HG03432 (cell line): ENCODE measurements around the gene PPP6R2.

ENCODE experiments used
- ATAC-seq: cut with Tn5 transposase; IDR thresholded peaks from one replicate; pipeline ENCODE4 v1.9.1; 2021; ENCODE audit warnings: mild to moderate bottlenecking, moderate library complexity; ENCODE audit not compliant: unreplicated experiment

PPP6R2 gene

GRCh38 chr22:50463188-50463900 is 120.2 kb downstream of the PPP6R2 start:
- no peak for ATAC-seq

GRCh38 chr22:50464451-50464850 is 121.3 kb downstream of the PPP6R2 start:
- no peak for ATAC-seq

- ATAC-seq = no peak
Measured at GRCh38 chr22:50465066-50465930, 122.2 kb downstream of the PPP6R2 start.

- ATAC-seq = no peak
Measured at GRCh38 chr22:50467341-50467740, 124.2 kb downstream of the PPP6R2 start.

- no peak for ATAC-seq
Measured at GRCh38 chr22:50467773-50468440, 124.8 kb downstream of the PPP6R2 start.

- no peak for ATAC-seq
Measured at GRCh38 chr22:50468626-50469025, 125.5 kb downstream of the PPP6R2 start.

- ATAC-seq = peak; percentile 64
Measured at GRCh38 chr22:50469377-50470305, 126.5 kb downstream of the PPP6R2 start.

GRCh38 chr22:50470491-50470890 is 127.4 kb downstream of the PPP6R2 start:
- ATAC-seq = no peak

- no peak for ATAC-seq
Measured at GRCh38 chr22:50471197-50471847, 128.2 kb downstream of the PPP6R2 start.

GRCh38 chr22:50471962-50472361 is 128.8 kb downstream of the PPP6R2 start:
- ATAC-seq = no peak

- no peak for ATAC-seq
Measured at GRCh38 chr22:50473088-50473487, 130.0 kb downstream of the PPP6R2 start.

GRCh38 chr22:50473855-50474671 is 130.9 kb downstream of the PPP6R2 start:
- no peak for ATAC-seq

GRCh38 chr22:50474710-50475651 is 131.9 kb downstream of the PPP6R2 start, which contains the start of gene SBF1:
Gene SBF1, minus strand, starts transcription at chr22:50475035. Its CDS starts 195 bp downstream, at chr22:50474840.
- ATAC-seq = peak; percentile 71

- ATAC-seq = no peak
Measured at GRCh38 chr22:50475652-50476002, 132.5 kb downstream of the PPP6R2 start.

- ATAC-seq = no peak
Measured at GRCh38 chr22:50476868-50477267, 133.7 kb downstream of the PPP6R2 start.

GRCh38 chr22:50477923-50478322 is 134.8 kb downstream of the PPP6R2 start:
- ATAC-seq = no peak

GRCh38 chr22:50479721-50480120 is 136.6 kb downstream of the PPP6R2 start:
- ATAC-seq = no peak

- ATAC-seq = no peak
Measured at GRCh38 chr22:50481045-50481439, 137.9 kb downstream of the PPP6R2 start.
